Measurements from ENCODE around the gene MEG3.

DNA sequence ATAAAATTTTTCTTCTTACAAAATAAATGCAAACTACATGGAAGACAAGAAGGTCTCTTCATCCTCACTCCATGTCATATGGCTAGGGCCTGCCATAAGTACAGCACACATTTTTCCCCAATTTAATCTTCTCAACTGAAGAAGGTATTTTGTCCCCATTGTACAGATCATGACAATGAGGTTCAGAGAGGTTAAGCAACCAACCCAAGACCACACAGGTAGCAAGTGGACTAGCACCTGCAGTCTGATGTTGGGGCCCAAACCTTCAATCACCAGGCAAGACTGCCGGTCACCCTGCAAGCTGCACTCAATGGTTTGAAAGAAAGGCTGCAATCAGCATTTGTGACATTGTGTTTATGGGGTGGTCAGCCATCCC lies 6.5 kb upstream of the MEG3 start:
- no peak for TF ChIP-seq GATA3 (IDR thresholded peaks at IDR 0.05; ENCODE audit: low read depth, low read length)
- no peak for TF ChIP-seq GATA2 (IDR thresholded peaks at IDR 0.05; ENCODE audit: low read depth, low read length)
